Lower leg skin (tissue), 3 donors: ENCODE results near the gene PTPN4.

Source experiments
- CTCF ChIP-seq, 3 donors: fragments of 450-650 bp; IDR thresholded peaks; one replicate each; pipeline ENCODE4 v1.5.1; 2016; ENCODE audit warnings: antibody characterized with exemption in 3 of 3, mild to moderate bottlenecking in 3 of 3, moderate library complexity in 2 of 3
- POLR2A ChIP-seq, 2 donors: fragments of 450-650 bp; IDR thresholded peaks; one replicate each; pipeline ENCODE4 v1.6.1; 2016 to 2017; ENCODE audit warnings: antibody characterized with exemption in 2 of 2, mild to moderate bottlenecking in 1 of 2, moderate library complexity in 1 of 2

- TF ChIP-seq CTCF (IDR thresholded peaks at IDR 0.05) (no peak), POLR2A (IDR thresholded peaks at IDR 0.05) (no peak)
Observed at GRCh38 chr2:119827866-119828507, 68.3 kb downstream of the PTPN4 start.
